GM21737 (cell line): ENCODE measurements around the gene RGS14.
"Not testable (repeated sequence)": the region's sequence is repeated elsewhere in the genome, so short reads cannot be mapped to it uniquely, and the experiment has no call there.

Experiments
- ATAC-seq: cut with Tn5 transposase; IDR thresholded peaks from one replicate; pipeline ENCODE4 v1.9.1; 2021; ENCODE audit warnings: mild to moderate bottlenecking, moderate library complexity; ENCODE audit not compliant: unreplicated experiment

The RGS14 gene

DNA sequence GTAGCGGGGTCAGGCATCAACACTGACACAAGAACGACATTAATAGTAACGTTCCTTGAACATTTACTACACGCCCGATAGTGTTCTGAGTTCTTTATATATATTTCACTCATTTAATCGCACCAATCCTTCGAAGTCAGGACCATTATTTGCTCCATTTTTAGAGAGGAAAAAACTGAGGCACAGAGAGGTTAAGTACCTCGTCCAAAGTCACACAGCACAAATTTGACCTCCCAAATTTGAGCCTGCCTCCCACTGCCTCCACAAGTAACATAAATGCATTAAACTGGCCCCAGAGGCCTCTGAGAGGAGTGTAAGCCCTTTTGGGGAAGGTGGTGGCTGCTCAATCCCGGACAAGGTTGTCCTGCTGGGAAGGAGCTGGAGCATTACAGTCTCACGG, 5.8 kb downstream of the RGS14 start:
- no peak for ATAC-seq

- ATAC-seq = no peak
Measured at GRCh38 chr5:177364159-177364962, 6.6 kb downstream of the RGS14 start.

GRCh38 chr5:177365845-177366527, 8.3 kb downstream of the RGS14 start:
- ATAC-seq = no peak

GRCh38 chr5:177366528-177367322, 9.0 kb downstream of the RGS14 start:
- no peak for ATAC-seq

GRCh38 chr5:177367323-177367848, 9.7 kb downstream of the RGS14 start:
- ATAC-seq = no peak

GRCh38 chr5:177367981-177368868, 10.5 kb downstream of the RGS14 start:
- ATAC-seq = no peak

DNA sequence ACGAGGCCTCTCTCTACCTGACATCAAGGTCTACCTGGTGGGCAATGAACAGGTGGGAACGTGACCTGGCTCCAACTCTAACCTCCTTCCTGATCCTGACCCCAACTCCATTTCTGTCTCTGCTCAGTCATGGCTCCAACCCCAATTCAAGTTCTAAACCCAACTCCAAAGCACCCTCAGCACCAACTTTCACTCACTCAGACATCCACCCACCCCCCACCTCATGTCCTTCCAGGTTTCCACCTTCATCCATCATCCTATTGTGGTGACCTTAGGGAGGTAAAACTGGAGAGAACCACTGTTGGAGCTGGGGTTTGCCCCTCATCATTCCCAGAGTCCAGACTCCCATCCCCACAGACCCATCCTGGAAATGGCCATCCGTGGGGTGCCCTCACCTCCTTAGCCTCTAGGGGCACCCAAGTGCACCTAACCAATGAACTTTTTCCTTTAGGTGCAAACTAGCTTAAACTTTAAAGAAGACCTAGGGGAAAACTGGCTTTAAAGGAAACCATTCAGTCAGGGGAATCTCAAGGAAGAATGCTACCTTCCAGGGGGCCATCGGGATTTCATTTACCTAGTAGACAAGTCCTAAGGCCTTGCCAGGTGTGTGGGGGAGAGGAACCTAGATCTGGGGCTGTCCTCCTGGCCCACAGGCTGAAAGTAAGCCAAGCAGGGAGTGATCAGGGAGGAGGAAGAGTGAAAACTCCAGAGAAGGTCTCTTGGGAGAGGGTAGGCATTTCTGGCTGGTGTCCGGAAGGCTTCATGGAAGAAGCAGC, 11.3 kb downstream of the RGS14 start:
- ATAC-seq = no peak

GRCh38 chr5:177369645-177370440, 12.1 kb downstream of the RGS14 start:
- no peak for ATAC-seq

- no peak for ATAC-seq
Measured at GRCh38 chr5:177370488-177371119, 12.9 kb downstream of the RGS14 start.

DNA sequence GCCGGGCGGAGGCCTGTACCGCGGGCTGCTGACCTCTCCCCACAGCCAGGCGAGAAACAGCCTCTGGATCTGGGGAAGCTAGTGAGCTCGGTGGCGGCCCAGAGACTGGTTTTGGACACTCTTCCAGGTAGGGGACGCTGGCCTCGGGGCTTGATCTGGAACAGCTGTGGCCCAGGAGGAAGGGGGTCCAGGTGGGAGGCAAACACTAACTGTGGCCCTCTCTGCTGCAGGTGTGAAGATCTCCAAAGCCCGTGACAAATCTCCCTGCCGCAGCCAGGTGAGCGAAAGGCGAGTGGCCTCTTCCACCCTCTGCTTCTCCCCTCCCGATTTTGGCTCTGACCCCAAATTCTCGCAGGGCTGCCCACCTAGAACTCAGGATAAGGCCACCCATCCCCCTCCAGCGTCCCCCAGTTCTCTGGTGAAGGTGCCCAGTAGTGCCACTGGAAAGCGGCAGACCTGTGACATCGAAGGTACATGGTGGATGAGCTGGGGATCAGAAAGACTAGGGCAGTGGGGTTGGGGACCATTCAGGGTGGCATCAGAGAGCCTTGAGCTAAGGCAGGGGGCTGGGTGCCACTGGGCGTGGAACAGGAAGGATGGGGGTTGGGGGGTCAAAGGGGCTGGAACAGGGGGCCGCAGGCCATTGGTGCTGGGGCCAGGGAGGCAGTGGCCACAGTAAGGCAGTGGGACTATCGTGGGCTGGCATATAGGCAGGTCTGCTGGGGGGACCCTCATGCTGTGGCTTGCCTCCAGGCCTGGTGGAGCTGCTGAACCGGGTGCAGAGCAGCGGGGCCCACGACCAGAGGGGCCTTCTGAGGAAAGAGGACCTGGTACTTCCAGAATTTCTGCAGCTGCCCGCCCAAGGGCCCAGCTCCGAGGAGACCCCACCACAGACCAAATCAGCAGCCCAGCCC, 13.7 kb downstream of the RGS14 start:
- ATAC-seq = no peak

GRCh38 chr5:177372034-177372896, 14.5 kb downstream of the RGS14 start:
- no peak for ATAC-seq

DNA sequence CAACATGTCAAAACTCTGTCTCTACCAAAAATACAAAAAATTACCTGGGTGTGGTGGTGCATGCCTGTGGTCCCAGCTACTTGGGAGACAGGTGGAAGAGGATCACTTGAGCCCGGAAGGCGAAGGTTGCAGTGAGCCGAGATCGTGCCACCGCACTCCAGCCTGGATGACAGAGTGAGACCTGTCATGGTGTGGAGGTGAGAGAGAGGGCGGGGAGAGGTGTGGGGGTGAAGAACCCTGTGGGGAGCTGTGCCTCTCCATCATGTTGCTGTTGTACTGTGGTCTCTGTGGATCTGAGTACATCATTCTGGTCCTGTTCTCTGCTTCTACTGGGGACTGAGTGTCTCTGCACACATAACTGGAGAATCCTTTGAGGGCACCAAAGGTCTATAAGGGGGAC, 15.2 kb downstream of the RGS14 start:
- ATAC-seq = no peak

GRCh38 chr5:177373806-177374205, 16.1 kb downstream of the RGS14 start:
- no peak for ATAC-seq

DNA sequence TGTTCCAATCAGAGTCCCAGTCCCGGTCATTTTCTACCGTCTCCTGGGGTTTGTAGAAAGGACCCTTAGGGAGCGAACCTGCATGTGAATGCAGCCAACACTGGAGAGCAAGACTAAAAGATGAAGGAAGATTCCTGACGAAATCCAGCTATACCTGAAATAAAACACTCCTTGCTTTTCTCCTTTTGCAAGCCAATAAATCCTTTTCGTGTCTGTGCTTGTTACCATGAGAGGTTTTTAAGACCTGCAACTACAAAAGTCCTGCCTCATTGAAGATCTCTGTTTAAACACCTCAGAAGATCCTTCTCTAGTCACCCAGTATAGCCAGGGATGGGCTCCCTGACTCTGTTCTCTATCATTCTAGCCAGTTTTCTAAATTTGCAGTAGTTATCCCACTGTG, 16.5 kb downstream of the RGS14 start:
- no peak for ATAC-seq

DNA sequence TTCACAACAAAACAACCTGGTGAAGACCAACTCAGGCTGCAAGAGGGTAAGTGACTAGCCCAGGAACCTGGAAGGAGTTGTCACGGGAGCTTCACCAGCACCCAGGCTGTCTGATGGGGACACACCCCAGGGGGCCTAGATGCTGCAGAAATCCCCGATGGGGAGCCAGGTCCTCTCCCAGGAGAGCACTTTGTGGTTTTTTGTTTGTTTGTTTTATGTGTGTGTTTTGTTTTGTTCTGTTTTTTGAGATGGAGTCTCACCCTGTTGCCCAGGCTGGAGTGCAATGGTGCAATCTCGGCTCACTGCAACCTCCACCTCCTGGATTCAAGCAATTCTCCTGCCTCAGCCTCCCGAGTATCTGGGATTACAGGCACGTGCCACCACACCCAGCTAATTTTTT, 17.8 kb downstream of the RGS14 start:
- ATAC-seq = not testable (repeated sequence)

DNA sequence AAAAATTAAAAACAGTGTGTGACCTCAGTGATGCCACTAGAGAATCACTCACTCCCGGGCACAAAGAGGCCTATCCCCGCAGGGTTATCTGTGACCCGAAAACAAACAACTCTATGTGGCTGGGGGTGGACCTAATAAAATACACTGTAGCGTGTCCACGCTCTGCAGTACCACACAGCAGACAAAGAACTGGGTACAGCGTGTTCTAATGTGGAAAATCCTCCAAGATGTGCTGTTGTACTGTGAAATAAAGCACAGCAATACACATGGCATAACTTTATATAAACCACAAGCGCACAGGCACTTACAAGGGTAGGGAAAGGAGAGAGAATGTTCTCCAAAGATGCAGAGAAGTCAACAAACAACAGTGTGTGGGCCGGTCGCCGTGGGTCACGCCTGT, 18.4 kb downstream of the RGS14 start:
- no peak for ATAC-seq
